ENCODE measurements around the gene ARID1B.

DNA sequence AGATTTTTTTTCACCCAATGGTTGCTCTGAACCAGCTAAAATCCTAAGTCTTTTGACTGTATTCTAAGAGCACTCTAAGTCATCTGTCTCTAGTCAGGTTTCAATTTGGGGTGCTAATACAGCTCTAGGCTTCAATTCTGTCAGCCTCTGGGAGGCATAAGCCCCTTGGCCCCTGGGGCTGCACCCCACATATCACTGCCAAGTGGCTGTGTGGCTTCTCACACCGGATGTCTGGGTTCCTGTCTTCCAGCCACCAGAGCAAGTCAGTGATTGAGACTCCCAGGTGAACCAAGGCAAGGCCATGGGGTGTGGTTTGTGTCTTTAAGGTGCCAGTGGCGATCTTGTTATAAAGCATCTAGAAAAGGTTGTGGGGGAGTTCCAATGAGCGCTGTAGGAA, 409.6 kb downstream of the ARID1B start:
- TF ChIP-seq EZH2 (IDR thresholded peaks at IDR 0.05; ENCODE audit: borderline replicate concordance, insufficient read depth, low read depth, low read length, poor library complexity, severe bottlenecking): no peak
- TF ChIP-seq, protein P1, sequence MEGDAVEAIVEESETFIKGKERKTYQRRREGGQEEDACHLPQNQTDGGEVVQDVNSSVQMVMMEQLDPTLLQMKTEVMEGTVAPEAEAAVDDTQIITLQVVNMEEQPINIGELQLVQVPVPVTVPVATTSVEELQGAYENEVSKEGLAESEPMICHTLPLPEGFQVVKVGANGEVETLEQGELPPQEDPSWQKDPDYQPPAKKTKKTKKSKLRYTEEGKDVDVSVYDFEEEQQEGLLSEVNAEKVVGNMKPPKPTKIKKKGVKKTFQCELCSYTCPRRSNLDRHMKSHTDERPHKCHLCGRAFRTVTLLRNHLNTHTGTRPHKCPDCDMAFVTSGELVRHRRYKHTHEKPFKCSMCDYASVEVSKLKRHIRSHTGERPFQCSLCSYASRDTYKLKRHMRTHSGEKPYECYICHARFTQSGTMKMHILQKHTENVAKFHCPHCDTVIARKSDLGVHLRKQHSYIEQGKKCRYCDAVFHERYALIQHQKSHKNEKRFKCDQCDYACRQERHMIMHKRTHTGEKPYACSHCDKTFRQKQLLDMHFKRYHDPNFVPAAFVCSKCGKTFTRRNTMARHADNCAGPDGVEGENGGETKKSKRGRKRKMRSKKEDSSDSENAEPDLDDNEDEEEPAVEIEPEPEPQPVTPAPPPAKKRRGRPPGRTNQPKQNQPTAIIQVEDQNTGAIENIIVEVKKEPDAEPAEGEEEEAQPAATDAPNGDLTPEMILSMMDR (IDR thresholded peaks at IDR 0.05): no peak
